ENCODE measurements around the gene UGT1A8. TPM values are rescaled to one million over a fixed set of nuclear protein-coding genes. Genes with fewer than 3 reads are reported as not detected.
A peak's percentile ranks its signal among the peaks of the same experiment; 100 is the strongest.

UGT1A8 gene
- total and polyA plus RNA-seq, 2 of the 4 experiments (the other 2 are of a cell fraction), result not detected

DNA sequence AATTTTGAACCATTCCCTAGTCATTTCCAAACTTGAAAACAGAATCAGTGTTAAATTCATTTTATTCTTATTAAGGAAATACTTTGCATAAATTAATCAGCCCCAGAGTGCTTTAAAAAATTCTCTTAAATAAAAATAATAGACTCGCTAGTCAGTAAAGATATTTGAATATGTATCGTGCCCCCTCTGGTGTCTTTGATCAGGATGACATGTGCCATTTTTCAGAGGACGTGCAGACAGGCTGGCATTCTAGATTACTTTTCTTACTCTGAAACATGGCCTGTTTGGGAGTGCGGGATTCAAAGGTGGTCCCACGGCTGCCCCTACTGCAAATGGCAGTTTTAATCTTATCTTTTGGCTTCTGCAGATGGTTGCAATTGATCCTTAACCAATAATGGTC, 155.2 kb downstream of the UGT1A8 start:
- WGBS, 2 experiments (ENCODE audit: extremely low coverage in 2 of 2, insufficient read length in 1 of 2), result 100% methylated on average over 1 of the region's 5 CpGs; no CpG with 5 or more reads in 1 of the 2 experiments
- Histone ChIP-seq H3K4me3 (ENCODE audit: insufficient read depth, low read depth, low read length) (no peak overlapping the region), H3K4ac (ENCODE audit: low read depth, low read length) (no peak overlapping the region), H2BK15ac (ENCODE audit: low read depth, low read length) (no peak overlapping the region), H3K36me3 (ENCODE audit: control insufficient read depth, insufficient read depth, low read length) (no peaks in the 10 kb centered on the region), H4K20me1 (ENCODE audit: insufficient read depth, low read length) (no peaks in the 10 kb centered on the region), H3K14ac (replicated peaks; ENCODE audit: low read depth, low read length) (no peak overlapping the region), H2AK5ac (ENCODE audit: low read depth, low read length) (no peak overlapping the region), H3K4me1 (ENCODE audit: control insufficient read depth, insufficient read depth, low read length) (no peaks in the 10 kb centered on the region), H3K9ac (ENCODE audit: low read depth, low read length) (no peak overlapping the region), H3K4me2 (ENCODE audit: low read depth, low read length) (no peak overlapping the region), H2BK20ac (ENCODE audit: low read depth, low read length) (no peak overlapping the region), H3K27ac (ENCODE audit: insufficient read depth, low read length) (no peak overlapping the region), H2BK5ac (ENCODE audit: low read depth, low read length, poor library complexity, severe bottlenecking) (no peak overlapping the region), H3K18ac (ENCODE audit: low read depth, low read length) (no peak overlapping the region), H3K23ac (ENCODE audit: low read depth, low read length) (no peak overlapping the region), H4K5ac (ENCODE audit: low read depth, low read length) (no peak overlapping the region), H3K56ac (ENCODE audit: extremely low read depth, insufficient read depth, low read length) (no peak overlapping the region), H2AFZ (replicated peaks; ENCODE audit: low read length, poor library complexity) (no peak overlapping the region), H3K9me3 (ENCODE audit: control insufficient read depth, insufficient read depth, low read length) (peaks cover 3% of the 10 kb centered on the region; the same call in 1 of the 2 replicates), H2AK9ac (replicated peaks; ENCODE audit: low read depth, low read length, poor library complexity) (no peak overlapping the region), H2BK120ac (ENCODE audit: low read depth, low read length) (no peak overlapping the region), H4K91ac (ENCODE audit: insufficient read depth, low read depth, low read length) (no peak overlapping the region), H3K9me1 (ENCODE audit: insufficient read depth, low read length) (no peaks in the 10 kb centered on the region), H3K27me3 (ENCODE audit: control insufficient read depth, insufficient read depth, low read length) (no peaks in the 10 kb centered on the region), H4K8ac (ENCODE audit: low read depth in 2 of 2, low read length in 2 of 2) (no peak overlapping the region), H3K79me1 (ENCODE audit: low read depth in 1 of 2, low read length in 2 of 2) (no peaks in the 10 kb centered on the region)
- ATAC-seq (ENCODE audit: low read depth) (no peak), DNase-seq (no peak)
- ChIA-PET POLR2A (ENCODE audit: unreplicated experiment) (no interaction called here), CTCF (interaction anchor here (0.8 kb wide), 1 partner anchor 62 kb away, joined by 3 read pairs; no protein-coding TSS in a partner anchor)
- dilution Hi-C loops (cut with HindIII; ENCODE audit: low sequenced_read_pairs, unreplicated experiment) (no loop called here), in situ Hi-C loops (cut with MboI; ENCODE audit: low sequenced_read_pairs) (no loop called here), intact Hi-C loops (cut with micrococcal nuclease) (no loop called here)
- TF ChIP-seq, protein P1, sequence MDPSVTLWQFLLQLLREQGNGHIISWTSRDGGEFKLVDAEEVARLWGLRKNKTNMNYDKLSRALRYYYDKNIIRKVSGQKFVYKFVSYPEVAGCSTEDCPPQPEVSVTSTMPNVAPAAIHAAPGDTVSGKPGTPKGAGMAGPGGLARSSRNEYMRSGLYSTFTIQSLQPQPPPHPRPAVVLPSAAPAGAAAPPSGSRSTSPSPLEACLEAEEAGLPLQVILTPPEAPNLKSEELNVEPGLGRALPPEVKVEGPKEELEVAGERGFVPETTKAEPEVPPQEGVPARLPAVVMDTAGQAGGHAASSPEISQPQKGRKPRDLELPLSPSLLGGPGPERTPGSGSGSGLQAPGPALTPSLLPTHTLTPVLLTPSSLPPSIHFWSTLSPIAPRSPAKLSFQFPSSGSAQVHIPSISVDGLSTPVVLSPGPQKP (IDR thresholded peaks at IDR 0.05; ENCODE audit: borderline replicate concordance, low read depth, low read length), result no peak
- no peak for TF ChIP-seq MXI1 (IDR thresholded peaks at IDR 0.05; ENCODE audit: borderline replicate concordance, low read depth, low read length)
- no peak for TF ChIP-seq SMC3 (IDR thresholded peaks at IDR 0.05; ENCODE audit: low read depth, low read length)
- TF ChIP-seq, protein P2, sequence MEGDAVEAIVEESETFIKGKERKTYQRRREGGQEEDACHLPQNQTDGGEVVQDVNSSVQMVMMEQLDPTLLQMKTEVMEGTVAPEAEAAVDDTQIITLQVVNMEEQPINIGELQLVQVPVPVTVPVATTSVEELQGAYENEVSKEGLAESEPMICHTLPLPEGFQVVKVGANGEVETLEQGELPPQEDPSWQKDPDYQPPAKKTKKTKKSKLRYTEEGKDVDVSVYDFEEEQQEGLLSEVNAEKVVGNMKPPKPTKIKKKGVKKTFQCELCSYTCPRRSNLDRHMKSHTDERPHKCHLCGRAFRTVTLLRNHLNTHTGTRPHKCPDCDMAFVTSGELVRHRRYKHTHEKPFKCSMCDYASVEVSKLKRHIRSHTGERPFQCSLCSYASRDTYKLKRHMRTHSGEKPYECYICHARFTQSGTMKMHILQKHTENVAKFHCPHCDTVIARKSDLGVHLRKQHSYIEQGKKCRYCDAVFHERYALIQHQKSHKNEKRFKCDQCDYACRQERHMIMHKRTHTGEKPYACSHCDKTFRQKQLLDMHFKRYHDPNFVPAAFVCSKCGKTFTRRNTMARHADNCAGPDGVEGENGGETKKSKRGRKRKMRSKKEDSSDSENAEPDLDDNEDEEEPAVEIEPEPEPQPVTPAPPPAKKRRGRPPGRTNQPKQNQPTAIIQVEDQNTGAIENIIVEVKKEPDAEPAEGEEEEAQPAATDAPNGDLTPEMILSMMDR (conservative IDR thresholded peaks at IDR 0.05; ENCODE audit: low read depth, low read length), result 0 out of 2 replicates have a peak, but pooled peaks have one; percentile 20
- no peak for TF ChIP-seq MAZ (IDR thresholded peaks at IDR 0.05; ENCODE audit: borderline replicate concordance, low read depth, low read length)
- TF ChIP-seq RFX5 (IDR thresholded peaks at IDR 0.05; ENCODE audit: low read depth, low read length), result no peak
- no peak for TF ChIP-seq RCOR1 (IDR thresholded peaks at IDR 0.05; ENCODE audit: insufficient replicate concordance, low read length)
- TF ChIP-seq POLR2A (IDR thresholded peaks at IDR 0.05; ENCODE audit: low read depth, low read length), result no peak
- no TSS peak for BruUV-seq (replicated peaks)

Measured in IMR-90 (cell line).